Measurements from ENCODE around the gene MUC3A. TPM values are rescaled to one million over a fixed set of nuclear protein-coding genes. Genes with fewer than 3 reads are reported as not detected.
"Not testable (repeated sequence)": the region's sequence is repeated elsewhere in the genome, so short reads cannot be mapped to it uniquely, and the experiment has no call there.

MUC3A gene
- total RNA-seq, 6 experiments from 2014 or later: 3.2 to 12.8 (median 8.9) TPM

GRCh38 chr7:100914879-100915447 lies 34.4 kb upstream of the MUC3A start:
- TF ChIP-seq CTCF (IDR thresholded peaks at IDR 0.05) (no peak), POLR2A (IDR thresholded peaks at IDR 0.05) (no peak)
- H3K36me3 ChIP-seq: no peaks in the 10 kb centered on the region
- no peak overlapping the region for H3K4me3 ChIP-seq
- H3K9me3 ChIP-seq: no peaks in the 10 kb centered on the region
- H3K4me1 ChIP-seq: peaks cover 0 to 34% (median 14%) of the 10 kb centered on the region in 4 donors
- H3K27ac ChIP-seq: peak overlapping the region; percentile 62 to 66 (median 65)
- 81% methylated on average over 5 of the region's 8 CpGs for WGBS (ENCODE audit: insufficient coverage, low coverage, low lambda C conversion rate, missing lambda C conversion rate)
- DNase-seq (no peak), ATAC-seq (peak in 1 of 4 donors; percentile 50)
- H3K27me3 ChIP-seq: no peaks in the 10 kb centered on the region
- intact Hi-C loops (cut with DNase I): no loop called here

- WGBS (ENCODE audit: insufficient coverage, low coverage, low lambda C conversion rate, missing lambda C conversion rate): 89% methylated on average over 4 of the region's 5 CpGs
- DNase-seq; H3K27me3 ChIP-seq; H3K4me3 ChIP-seq; ATAC-seq; H3K27ac ChIP-seq; intact Hi-C loops (cut with DNase I); H3K36me3 ChIP-seq; H3K9me3 ChIP-seq: not testable (repeated sequence)
- H3K4me1 ChIP-seq: peaks cover 0 to 17% (median 10%) of the 10 kb centered on the region in 4 donors
Observed at GRCh38 chr7:100919335-100919734, 30.0 kb upstream of the MUC3A start.

GRCh38 chr7:100919779-100920437 lies 29.4 kb upstream of the MUC3A start:
- intact Hi-C loops (cut with DNase I); H3K4me3 ChIP-seq; H3K9me3 ChIP-seq; DNase-seq; H3K27me3 ChIP-seq; H3K27ac ChIP-seq; ATAC-seq; H3K36me3 ChIP-seq: not testable (repeated sequence)
- WGBS (ENCODE audit: insufficient coverage, low coverage, low lambda C conversion rate, missing lambda C conversion rate): 72% methylated on average over 4 of the region's 9 CpGs
- peaks cover 0 to 13% (median 5%) of the 10 kb centered on the region in 4 donors for H3K4me1 ChIP-seq

DNA sequence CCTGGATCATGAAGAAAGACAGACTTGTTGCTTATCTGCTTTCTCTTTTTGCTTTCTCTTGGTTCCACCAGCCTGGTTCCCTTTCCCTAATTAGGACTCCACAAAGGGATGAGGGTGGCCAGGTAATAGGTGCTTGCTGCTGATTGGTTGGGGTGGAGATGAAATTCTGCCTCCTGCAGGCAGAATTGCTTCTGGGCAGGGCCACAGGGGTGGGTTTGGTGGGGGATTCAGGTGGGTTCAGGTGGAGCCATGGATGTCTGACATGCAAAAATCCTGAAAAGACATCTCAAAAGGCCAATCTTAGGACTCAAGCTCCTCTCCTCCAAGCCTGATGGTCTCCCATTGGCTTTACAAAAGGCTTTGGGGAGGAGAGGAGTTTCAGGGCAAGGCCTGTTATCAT lies 28.3 kb upstream of the MUC3A start:
- H3K27ac ChIP-seq: no peak overlapping the region
- ATAC-seq: no peak

GRCh38 chr7:100923616-100924015 lies 25.7 kb upstream of the MUC3A start:
- H3K4me3 ChIP-seq; DNase-seq; H3K36me3 ChIP-seq; intact Hi-C loops (cut with DNase I); ATAC-seq; H3K27me3 ChIP-seq; H3K9me3 ChIP-seq; H3K4me1 ChIP-seq; H3K27ac ChIP-seq: not testable (repeated sequence)
- WGBS (ENCODE audit: insufficient coverage, low coverage, low lambda C conversion rate, missing lambda C conversion rate): 55% methylated on average over 4 of the region's 4 CpGs

More for the DNA sequence above, 28.3 kb upstream of the MUC3A start:
- no peak for TF ChIP-seq POLR2A (IDR thresholded peaks at IDR 0.05)
- TF ChIP-seq CTCF (IDR thresholded peaks at IDR 0.05): no peak
- DNase-seq: no peak
- intact Hi-C loops (cut with DNase I): no loop called here
- no peaks in the 10 kb centered on the region for H3K9me3 ChIP-seq
- no peak overlapping the region for H3K4me3 ChIP-seq
- no peaks in the 10 kb centered on the region for H3K36me3 ChIP-seq
- peaks cover 0 to 6% (median 2%) of the 10 kb centered on the region in 4 donors for H3K4me1 ChIP-seq
- no peaks in the 10 kb centered on the region for H3K27me3 ChIP-seq

GRCh38 chr7:100929808-100930174 lies 19.5 kb upstream of the MUC3A start:
- Histone ChIP-seq H3K27ac (no peak overlapping the region), H3K36me3 (no peaks in the 10 kb centered on the region), H3K9me3 (no peaks in the 10 kb centered on the region), H3K4me1 (no peaks in the 10 kb centered on the region), H3K4me3 (no peak overlapping the region), H3K27me3 (no peaks in the 10 kb centered on the region)
- TF ChIP-seq CTCF (IDR thresholded peaks at IDR 0.05) (no peak), POLR2A (IDR thresholded peaks at IDR 0.05) (no peak)
- intact Hi-C loops (cut with DNase I): no loop called here
- ATAC-seq: no peak
- DNase-seq: no peak
- WGBS (ENCODE audit: insufficient coverage, low coverage, low lambda C conversion rate, missing lambda C conversion rate): 67% methylated on average over 1 of the region's 1 CpG

Data from right lobe of liver (tissue), 6 donors.